WTC11 (cell line): ENCODE data around the gene HMX1.

Source experiments
- ATF1 ChIP-seq: sonication (generic); formaldehyde crosslinking; IDR thresholded peaks from 2 replicates; pipeline ENCODE4 v1.8.1; 2023; ENCODE audit warnings: mild to moderate bottlenecking, moderate library complexity, missing genetic modification reagents
- ATF3 ChIP-seq: sonication (generic); formaldehyde crosslinking; conservative IDR thresholded peaks from 2 replicates; pipeline ENCODE4 v1.8.1; 2022; ENCODE audit warnings: mild to moderate bottlenecking, missing genetic modification reagents
- CTCF ChIP-seq: fragments of 200-600 bp; IDR thresholded peaks from 2 replicates; pipeline ENCODE4 v1.8.0; 2022; ENCODE audit warnings: antibody characterized with exemption
- E2F4 ChIP-seq: sonication (generic); formaldehyde crosslinking; IDR thresholded peaks from 2 replicates; pipeline ENCODE4 v1.8.1; 2022; ENCODE audit warnings: low read depth, mild to moderate bottlenecking, moderate library complexity, missing genetic modification reagents, borderline replicate concordance
- KAT7 ChIP-seq: sonication (generic); formaldehyde crosslinking; IDR thresholded peaks from 2 replicates; pipeline ENCODE4 v1.8.1; 2023; ENCODE audit warnings: missing genetic modification reagents, mild to moderate bottlenecking, borderline replicate concordance
- MAX ChIP-seq: sonication (generic); formaldehyde crosslinking; IDR thresholded peaks from 2 replicates; pipeline ENCODE4 v1.8.0; 2022; ENCODE audit warnings: mild to moderate bottlenecking, missing genetic modification reagents
- NR2C2 ChIP-seq: sonication (generic); formaldehyde crosslinking; IDR thresholded peaks from 2 replicates; pipeline ENCODE4 v1.8.0; 2022; ENCODE audit warnings: mild to moderate bottlenecking, missing genetic modification reagents
- PREB ChIP-seq: sonication (generic); formaldehyde crosslinking; IDR thresholded peaks from 2 replicates; pipeline ENCODE4 v1.8.1; 2022; ENCODE audit warnings: mild to moderate bottlenecking, missing genetic modification reagents, moderate library complexity, borderline replicate concordance
- PRRX2 ChIP-seq: fragments of 250-450 bp; sonication (Bioruptor Pico); IDR thresholded peaks from 2 replicates; pipeline ENCODE4 v1.8.0; 2021; ENCODE audit warnings: mild to moderate bottlenecking
- SMAD3 ChIP-seq: sonication (generic); formaldehyde crosslinking; IDR thresholded peaks from 2 replicates; pipeline ENCODE4 v1.8.0; 2022; ENCODE audit warnings: missing genetic modification reagents, mild to moderate bottlenecking, borderline replicate concordance

- no peak for TF ChIP-seq SMAD3 (CRISPR knock-in tag)
- no peak for TF ChIP-seq CTCF
- TF ChIP-seq PRRX2 (CRISPR knock-in tag) = no peak
- no peak for TF ChIP-seq KAT7 (CRISPR knock-in tag)
- no peak for TF ChIP-seq ATF1 (CRISPR knock-in tag)
- no peak for TF ChIP-seq MAX (CRISPR knock-in tag)
- TF ChIP-seq E2F4 (CRISPR knock-in tag) = no peak
- no peak for TF ChIP-seq NR2C2 (CRISPR knock-in tag)
- no peak for TF ChIP-seq PREB
- TF ChIP-seq ATF3 (CRISPR knock-in tag) = no peak
Observed at GRCh38 chr4:8879574-8879973, 7.9 kb upstream of the HMX1 start.
